Posterior vena cava (tissue), 2 donors: ENCODE results near the gene ZFR. TPM values are rescaled to one million over a fixed set of nuclear protein-coding genes. Genes with fewer than 3 reads are reported as not detected.

Experiments
- DNase-seq: peaks from one replicate; pipeline ENCODE4 v3.0.0-alpha.2; 2020; ENCODE audit warnings: low spot score
- intact Hi-C, 2 donors: fragments of 100-400 bp; cut with DNase I; formaldehyde crosslinking; loops; one replicate each; pipeline versions ENCODE4 v1.14.1 to v1.14.2; 2022 to 2023
- long read RNA-seq, 2 donors: library from polyadenylated mRNA; unstranded; transcript quantifications; one replicate each; pipeline ENCODE4 v2.0.0, GENCODE V29; 2020 to 2021
- total RNA-seq, 2 donors: library from RNA; stranded (reverse); fragmentation: NEBNext Ultra II Directional; extraction: Animal tissue kit (Norgen Biotek cat#: 25700); gene quantifications; one replicate each; pipeline ENCODE4 v1.2.1, GENCODE V29; 2021
- donor health status: DM: yes; HTN: yes; CAD: no.
- donor health status: DM: yes; HTN: yes; CAD: no.

The ZFR gene
- 10 to 100 TPM; 65.2 to 80.4 TPM for total RNA-seq
- long read RNA-seq, donor 1, full-length matches to known transcripts, result 9 of 23 reads
- long read RNA-seq, donor 1, partial matches to known transcripts, result 11 of 23 reads
- long read RNA-seq, donor 1, other reads (novel, unspliced or antisense), result 3 of 23 reads
- long read RNA-seq, donor 2, full-length matches to known transcripts, result 42 of 99 reads
- long read RNA-seq, donor 2, partial matches to known transcripts, result 50 of 99 reads
- long read RNA-seq, donor 2, other reads (novel, unspliced or antisense), result 7 of 99 reads

- intact Hi-C loops, result no loop called here
- peak; percentile 97 for DNase-seq
These were observed at the start of gene ZFR for GRCh38 chr5:32444431-32445286. ZFR (minus strand) TSS chr5:32444740; CDS start chr5:32444658, 82 bp downstream.

GRCh38 chr5:32490972-32491557 is 46.5 kb upstream of the ZFR start:
- no peak for DNase-seq
- intact Hi-C loops, result loop anchor here in 1 of 2 donors (5.0 kb wide), 1 partner anchor 101 kb away; no protein-coding TSS in a partner anchor

GRCh38 chr5:32489791-32490562 is 45.4 kb upstream of the ZFR start:
- DNase-seq, result peak; percentile 91
- intact Hi-C loops, result loop anchor here (5.0 to 10.0 kb wide), 3 partner anchors 97 to 125 kb away; partner anchors contain the start of gene SUB1 (in 1 of the 2)

GRCh38 chr5:32487424-32487823 is 42.9 kb upstream of the ZFR start:
- DNase-seq, result no peak
- intact Hi-C loops, result loop anchor here (5.0 to 10.0 kb wide), 2 partner anchors 100 to 127 kb away; partner anchors contain the start of gene SUB1 (in 1 of the 2)

GRCh38 chr5:32487008-32487407 is 42.5 kb upstream of the ZFR start:
- intact Hi-C loops, result loop anchor here (5.0 to 10.0 kb wide), 2 partner anchors 100 to 128 kb away; partner anchors contain the start of gene SUB1 (in 1 of the 2)
- no peak for DNase-seq

- intact Hi-C loops, result loop anchor here in 1 of 2 donors (10.0 kb wide), 1 partner anchor 133 kb away; no protein-coding TSS in a partner anchor
- DNase-seq, result no peak
These were observed 37.7 kb upstream of the ZFR start for GRCh38 chr5:32482193-32482592.

GRCh38 chr5:32479096-32479495 is 34.6 kb upstream of the ZFR start:
- no peak for DNase-seq
- intact Hi-C loops, result no loop called here

- intact Hi-C loops, result no loop called here
These were observed 32.4 kb upstream of the ZFR start for GRCh38 chr5:32476891-32477290.

GRCh38 chr5:32475334-32476097 is 31.0 kb upstream of the ZFR start:
- DNase-seq, result no peak
- intact Hi-C loops, result no loop called here

More at GRCh38 chr5:32476891-32477290, 32.4 kb upstream of the ZFR start:
- DNase-seq, result no peak

GRCh38 chr5:32474209-32474854 is 29.8 kb upstream of the ZFR start:
- intact Hi-C loops, result no loop called here
- DNase-seq, result no peak

- intact Hi-C loops, result no loop called here
- DNase-seq, result no peak
These were observed 28.5 kb upstream of the ZFR start for GRCh38 chr5:32473072-32473471.

- intact Hi-C loops, result no loop called here
- no peak for DNase-seq
These were observed 27.2 kb upstream of the ZFR start for GRCh38 chr5:32471784-32472183.

GRCh38 chr5:32465076-32465475 is 20.5 kb upstream of the ZFR start:
- intact Hi-C loops, result no loop called here
- no peak for DNase-seq

GRCh38 chr5:32462618-32463017 is 18.1 kb upstream of the ZFR start:
- intact Hi-C loops, result no loop called here

GRCh38 chr5:32461441-32462120 is 17.0 kb upstream of the ZFR start:
- no peak for DNase-seq
- intact Hi-C loops, result no loop called here

More at GRCh38 chr5:32462618-32463017, 18.1 kb upstream of the ZFR start:
- DNase-seq, result no peak

GRCh38 chr5:32460702-32461101 is 16.2 kb upstream of the ZFR start:
- DNase-seq, result no peak
- intact Hi-C loops, result no loop called here

- DNase-seq, result no peak
- intact Hi-C loops, result no loop called here
These were observed 14.4 kb upstream of the ZFR start for GRCh38 chr5:32458880-32459495.
